ENCODE measurements around the gene PTPRG. TPM values are rescaled to one million over a fixed set of nuclear protein-coding genes. Genes with fewer than 3 reads are reported as not detected.

The PTPRG gene
- total RNA-seq, 2 experiments from 2014 or later, result 0.13 to 0.70 TPM

DNA sequence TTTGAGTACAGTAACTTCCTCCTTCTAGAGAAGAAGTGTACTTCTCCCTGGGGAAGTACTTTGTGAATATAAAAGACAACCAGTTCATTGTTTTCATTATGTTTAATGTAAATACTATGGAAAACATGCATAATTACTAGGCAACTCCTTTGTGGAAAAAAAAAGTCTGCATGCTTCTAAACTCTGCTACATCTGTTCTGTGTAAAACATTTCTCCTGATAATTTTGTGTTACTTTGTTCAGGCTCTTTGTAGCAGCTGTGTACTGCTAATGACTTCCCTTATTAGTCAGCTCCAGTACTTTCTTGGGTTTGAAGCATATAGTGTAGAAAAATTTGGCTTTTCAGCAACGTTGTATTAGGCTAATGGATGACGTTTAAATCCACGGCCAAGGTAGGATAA is 700.4 kb downstream of the PTPRG start:
- Histone ChIP-seq H3K9me2 (ENCODE audit: insufficient read depth, low read length) (no peaks in the 10 kb centered on the region), H3K27ac (ENCODE audit: low read depth, low read length, poor library complexity, severe bottlenecking) (no peak overlapping the region)

DNA sequence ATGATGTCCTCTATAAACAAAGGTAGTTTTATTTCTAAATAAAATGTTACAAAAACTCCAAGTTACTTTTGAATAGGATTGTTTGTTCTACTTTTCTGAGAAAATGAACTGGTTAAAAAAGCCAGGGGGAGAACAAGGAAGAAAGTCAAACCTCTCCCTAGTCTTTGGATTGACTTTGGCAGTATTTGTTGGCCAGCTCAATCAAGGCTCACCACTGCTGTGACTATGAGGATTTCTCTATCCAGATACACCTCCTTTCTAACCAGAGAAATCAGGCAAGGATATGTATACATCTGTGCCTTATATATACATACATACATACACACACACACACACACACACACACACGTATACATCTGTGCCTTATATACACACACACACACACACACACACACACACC is 704.2 kb downstream of the PTPRG start:
- no peak for DNase-seq (ENCODE audit: low spot score)
- Histone ChIP-seq H3K4me3 (ENCODE audit: low read depth, low read length, poor library complexity, severe bottlenecking) (no peak overlapping the region), H3K4me1 (ENCODE audit: insufficient read depth, low read length, poor library complexity, severe bottlenecking) (no peaks in the 10 kb centered on the region), H3K27ac (ENCODE audit: low read depth, low read length, poor library complexity, severe bottlenecking) (no peak overlapping the region), H2AFZ (ENCODE audit: low read length) (no peak overlapping the region), H3K79me2 (ENCODE audit: insufficient read depth, low read depth, low read length) (no peaks in the 10 kb centered on the region), H3K9me3 (ENCODE audit: low read length) (no peaks in the 10 kb centered on the region), H3K36me3 (ENCODE audit: insufficient read depth, low read length) (no peaks in the 10 kb centered on the region), H3K9me2 (ENCODE audit: insufficient read depth, low read length) (no peaks in the 10 kb centered on the region), H3K4me2 (ENCODE audit: low read length) (no peak overlapping the region), H4K20me1 (ENCODE audit: insufficient read depth, low read length) (no peaks in the 10 kb centered on the region)
- intact Hi-C loops (cut with micrococcal nuclease; ENCODE audit: unreplicated experiment), result no loop called here
- no TSS peak for BruUV-seq (replicated peaks)
- no peak for TF ChIP-seq EZH2phosphoT487 (IDR thresholded peaks at IDR 0.05; ENCODE audit: borderline replicate concordance, low read depth, low read length)
- TF ChIP-seq, protein P1, sequence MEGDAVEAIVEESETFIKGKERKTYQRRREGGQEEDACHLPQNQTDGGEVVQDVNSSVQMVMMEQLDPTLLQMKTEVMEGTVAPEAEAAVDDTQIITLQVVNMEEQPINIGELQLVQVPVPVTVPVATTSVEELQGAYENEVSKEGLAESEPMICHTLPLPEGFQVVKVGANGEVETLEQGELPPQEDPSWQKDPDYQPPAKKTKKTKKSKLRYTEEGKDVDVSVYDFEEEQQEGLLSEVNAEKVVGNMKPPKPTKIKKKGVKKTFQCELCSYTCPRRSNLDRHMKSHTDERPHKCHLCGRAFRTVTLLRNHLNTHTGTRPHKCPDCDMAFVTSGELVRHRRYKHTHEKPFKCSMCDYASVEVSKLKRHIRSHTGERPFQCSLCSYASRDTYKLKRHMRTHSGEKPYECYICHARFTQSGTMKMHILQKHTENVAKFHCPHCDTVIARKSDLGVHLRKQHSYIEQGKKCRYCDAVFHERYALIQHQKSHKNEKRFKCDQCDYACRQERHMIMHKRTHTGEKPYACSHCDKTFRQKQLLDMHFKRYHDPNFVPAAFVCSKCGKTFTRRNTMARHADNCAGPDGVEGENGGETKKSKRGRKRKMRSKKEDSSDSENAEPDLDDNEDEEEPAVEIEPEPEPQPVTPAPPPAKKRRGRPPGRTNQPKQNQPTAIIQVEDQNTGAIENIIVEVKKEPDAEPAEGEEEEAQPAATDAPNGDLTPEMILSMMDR (conservative IDR thresholded peaks at IDR 0.05; ENCODE audit: low read length), result no peak
- POLR2A ChIA-PET, result no interaction called here
- CTCF ChIA-PET (ENCODE audit: unreplicated experiment), result no interaction called here

More for the DNA sequence above, 700.4 kb downstream of the PTPRG start:
- BruUV-seq (replicated peaks), result no TSS peak
- Histone ChIP-seq H3K4me3 (ENCODE audit: low read depth, low read length, poor library complexity, severe bottlenecking) (no peak overlapping the region), H3K4me1 (ENCODE audit: insufficient read depth, low read length, poor library complexity, severe bottlenecking) (no peaks in the 10 kb centered on the region), H4K20me1 (ENCODE audit: insufficient read depth, low read length) (no peaks in the 10 kb centered on the region), H3K4me2 (ENCODE audit: low read length) (no peak overlapping the region), H3K36me3 (ENCODE audit: insufficient read depth, low read length) (no peaks in the 10 kb centered on the region), H3K79me2 (ENCODE audit: insufficient read depth, low read depth, low read length) (no peaks in the 10 kb centered on the region), H2AFZ (ENCODE audit: low read length) (no peak overlapping the region), H3K9me3 (ENCODE audit: low read length) (no peaks in the 10 kb centered on the region)
- ChIA-PET POLR2A (no interaction called here), CTCF (ENCODE audit: unreplicated experiment) (no interaction called here)
- no peak for TF ChIP-seq EZH2phosphoT487 (IDR thresholded peaks at IDR 0.05; ENCODE audit: borderline replicate concordance, low read depth, low read length)
- TF ChIP-seq, protein P1 (conservative IDR thresholded peaks at IDR 0.05; ENCODE audit: low read length), result no peak
- intact Hi-C loops (cut with micrococcal nuclease; ENCODE audit: unreplicated experiment), result no loop called here
- no peak for DNase-seq (ENCODE audit: low spot score)

DNA sequence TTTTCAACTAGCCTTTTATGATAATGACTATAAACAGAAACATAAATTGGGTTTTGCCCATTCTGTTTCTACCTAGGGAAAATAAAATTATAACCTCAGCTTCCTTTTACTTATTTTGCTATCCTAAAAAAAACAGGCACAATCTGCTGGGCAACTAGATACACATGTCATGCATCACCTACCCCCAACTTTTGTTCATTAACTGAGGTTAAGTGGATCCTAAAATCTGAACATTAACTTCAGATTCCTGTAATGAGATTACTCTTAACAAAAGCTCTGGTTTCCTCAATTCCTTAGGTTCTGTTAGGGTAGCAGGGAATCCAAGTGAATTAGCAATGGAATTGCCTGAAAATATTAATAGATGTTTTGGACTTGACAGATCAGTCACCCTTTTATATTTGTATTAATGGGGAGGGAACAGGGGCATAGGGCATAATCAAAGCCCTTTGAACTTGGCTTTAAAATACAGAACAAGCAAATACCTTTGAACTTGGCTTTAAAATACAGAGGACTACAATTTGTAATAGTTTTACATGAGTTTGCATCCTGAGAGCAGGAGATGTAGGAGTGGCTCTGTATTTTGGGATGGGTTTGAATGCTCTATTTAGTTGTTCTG is 705.4 kb downstream of the PTPRG start:
- intact Hi-C loops (cut with micrococcal nuclease; ENCODE audit: unreplicated experiment), result no loop called here
- BruUV-seq (replicated peaks), result no TSS peak

More for the DNA sequence above, 705.4 kb downstream of the PTPRG start:
- Histone ChIP-seq H3K4me1 (ENCODE audit: insufficient read depth, low read length, poor library complexity, severe bottlenecking) (no peaks in the 10 kb centered on the region), H2AFZ (ENCODE audit: low read length) (no peak overlapping the region), H3K4me3 (ENCODE audit: low read depth, low read length, poor library complexity, severe bottlenecking) (no peak overlapping the region), H3K79me2 (ENCODE audit: insufficient read depth, low read depth, low read length) (no peaks in the 10 kb centered on the region), H3K9me2 (ENCODE audit: insufficient read depth, low read length) (no peaks in the 10 kb centered on the region), H3K4me2 (ENCODE audit: low read length) (no peak overlapping the region), H3K27ac (ENCODE audit: low read depth, low read length, poor library complexity, severe bottlenecking) (no peak overlapping the region), H3K9me3 (ENCODE audit: low read length) (no peaks in the 10 kb centered on the region), H3K36me3 (ENCODE audit: insufficient read depth, low read length) (no peaks in the 10 kb centered on the region), H4K20me1 (ENCODE audit: insufficient read depth, low read length) (no peaks in the 10 kb centered on the region)
- no peak for DNase-seq (ENCODE audit: low spot score)
- no peak for TF ChIP-seq EZH2phosphoT487 (IDR thresholded peaks at IDR 0.05; ENCODE audit: borderline replicate concordance, low read depth, low read length)
- CTCF ChIA-PET (ENCODE audit: unreplicated experiment), result no interaction called here
- POLR2A ChIA-PET, result no interaction called here
